HuH-7.5 (cell line): ENCODE data around the gene DNAH8.
A peak's percentile ranks its signal among the peaks of the same experiment; 100 is the strongest.

Experiments used
- DNase-seq: peaks from one replicate; pipeline ENCODE4 v3.0.0; 2011; ENCODE audit warnings: low spot score

Gene DNAH8

GRCh38 chr6:38974389-38975151, 259.5 kb downstream of the DNAH8 start:
- DNase-seq = no peak

GRCh38 chr6:38975621-38976049, 260.5 kb downstream of the DNAH8 start:
- no peak for DNase-seq

GRCh38 chr6:38976051-38976450, 260.9 kb downstream of the DNAH8 start:
- no peak for DNase-seq

- DNase-seq = no peak
Measured at GRCh38 chr6:38976801-38977500, 261.8 kb downstream of the DNAH8 start.

GRCh38 chr6:38978139-38978704, 263.1 kb downstream of the DNAH8 start:
- no peak for DNase-seq

- peak; percentile 14 for DNase-seq
Measured at GRCh38 chr6:38982470-38982869, 267.4 kb downstream of the DNAH8 start.

- no peak for DNase-seq
Measured at GRCh38 chr6:38984723-38985122, 269.6 kb downstream of the DNAH8 start.

- DNase-seq = no peak
Measured at GRCh38 chr6:38985839-38986238, 270.7 kb downstream of the DNAH8 start.

- no peak for DNase-seq
Measured at GRCh38 chr6:38987503-38987902, 272.4 kb downstream of the DNAH8 start.

GRCh38 chr6:38988736-38989449, 273.8 kb downstream of the DNAH8 start:
- no peak for DNase-seq

GRCh38 chr6:38990475-38990874, 275.4 kb downstream of the DNAH8 start:
- DNase-seq = no peak

GRCh38 chr6:38996676-38997075, 281.6 kb downstream of the DNAH8 start:
- DNase-seq = no peak

GRCh38 chr6:38997128-38997761, 282.1 kb downstream of the DNAH8 start:
- peak; percentile 11 for DNase-seq

GRCh38 chr6:39003072-39003471, 288.0 kb downstream of the DNAH8 start:
- no peak for DNase-seq

- DNase-seq = no peak
Measured at GRCh38 chr6:39003492-39003891, 288.4 kb downstream of the DNAH8 start.

GRCh38 chr6:39004801-39005200, 289.7 kb downstream of the DNAH8 start:
- DNase-seq = no peak

GRCh38 chr6:39005774-39006173, 290.7 kb downstream of the DNAH8 start:
- DNase-seq = no peak

GRCh38 chr6:39007575-39007974, 292.5 kb downstream of the DNAH8 start:
- no peak for DNase-seq

GRCh38 chr6:39008737-39009136, 293.6 kb downstream of the DNAH8 start:
- DNase-seq = no peak

GRCh38 chr6:39009476-39009875, 294.4 kb downstream of the DNAH8 start:
- DNase-seq = no peak

GRCh38 chr6:39016839-39017546, 301.9 kb downstream of the DNAH8 start:
- no peak for DNase-seq

GRCh38 chr6:39017547-39017880, 302.4 kb downstream of the DNAH8 start:
- DNase-seq = no peak
